ENCODE data around the gene NUP42. TPM values are rescaled to one million over a fixed set of nuclear protein-coding genes. Genes with fewer than 3 reads are reported as not detected.
"Not testable (repeated sequence)": the region's sequence is repeated elsewhere in the genome, so short reads cannot be mapped to it uniquely, and the experiment has no call there.

The NUP42 gene
- total RNA-seq, 4 donors from 2014 or later = 10.0 to 38.6 (median 15.6) TPM

- Histone ChIP-seq H3K27ac (no peak overlapping the region), H3K36me3 (peaks cover 5 to 62% of the 10 kb centered on the region in 2 donors)
Observed at GRCh38 chr7:23196306-23196705, 14.5 kb downstream of the NUP42 start.

GRCh38 chr7:23197745-23198144 lies 15.9 kb downstream of the NUP42 start:
- DNase-seq; intact Hi-C loops (cut with DNase I; ENCODE audit: low total_unique reads): not testable (repeated sequence)
- peaks cover 5 to 63% of the 10 kb centered on the region in 2 donors for H3K36me3 ChIP-seq

More at GRCh38 chr7:23196306-23196705, 14.5 kb downstream of the NUP42 start:
- Histone ChIP-seq H3K4me3 (no peak overlapping the region), H3K4me1 (peaks cover 0 to 9% of the 10 kb centered on the region in 2 donors), H3K9me3 (no peaks in the 10 kb centered on the region), H3K27me3 (no peaks in the 10 kb centered on the region)
- DNase-seq (no peak), ATAC-seq (peak in 1 of 2 donors; percentile 53)
- intact Hi-C loops (cut with DNase I; ENCODE audit: low total_unique reads) (no loop called here), in situ Hi-C loops (cut with MboI; ENCODE audit: low sequenced_read_pairs in 4 of 4) (no loop called here)
- no peak for TF ChIP-seq POLR2A (IDR thresholded peaks at IDR 0.05)

GRCh38 chr7:23200331-23200730 lies 18.5 kb downstream of the NUP42 start:
- peaks cover 0 to 9% of the 10 kb centered on the region in 2 donors for H3K4me1 ChIP-seq
- ATAC-seq = no peak
- intact Hi-C loops (cut with DNase I; ENCODE audit: low total_unique reads) = no loop called here
- H3K27me3 ChIP-seq = no peaks in the 10 kb centered on the region
- TF ChIP-seq POLR2A (IDR thresholded peaks at IDR 0.05) (no peak), CTCF (IDR thresholded peaks at IDR 0.05 in 4 of 5, conservative IDR thresholded peaks at IDR 0.05 in 1 of 5) (no peak)
- peaks cover 5 to 40% of the 10 kb centered on the region in 2 donors for H3K36me3 ChIP-seq
- no peak for DNase-seq
- no peaks in the 10 kb centered on the region for H3K9me3 ChIP-seq
- no peak overlapping the region for H3K27ac ChIP-seq
- no peak overlapping the region for H3K4me3 ChIP-seq
- in situ Hi-C loops (cut with MboI; ENCODE audit: low sequenced_read_pairs in 4 of 4) = no loop called here

More at GRCh38 chr7:23197745-23198144, 15.9 kb downstream of the NUP42 start:
- ATAC-seq; H3K4me3 ChIP-seq; H3K27me3 ChIP-seq; H3K27ac ChIP-seq; in situ Hi-C loops (cut with MboI; ENCODE audit: low sequenced_read_pairs in 4 of 4); H3K4me1 ChIP-seq; H3K9me3 ChIP-seq: not testable (repeated sequence)

GRCh38 chr7:23204241-23204640 lies 22.4 kb downstream of the NUP42 start:
- no peaks in the 10 kb centered on the region for H3K27me3 ChIP-seq
- intact Hi-C loops (cut with DNase I; ENCODE audit: low total_unique reads) = no loop called here

GRCh38 chr7:23205577-23205908 lies 23.7 kb downstream of the NUP42 start:
- H3K27me3 ChIP-seq = no peaks in the 10 kb centered on the region
- peaks cover 5 to 13% of the 10 kb centered on the region in 2 donors for H3K36me3 ChIP-seq
- TF ChIP-seq CTCF (IDR thresholded peaks at IDR 0.05 in 4 of 5, conservative IDR thresholded peaks at IDR 0.05 in 1 of 5) (no peak), POLR2A (IDR thresholded peaks at IDR 0.05) (no peak)
- intact Hi-C loops (cut with DNase I; ENCODE audit: low total_unique reads) = no loop called here
- DNase-seq (no peak), ATAC-seq (no peak)
- H3K27ac ChIP-seq = no peak overlapping the region
- no peaks in the 10 kb centered on the region for H3K9me3 ChIP-seq
- in situ Hi-C loops (cut with MboI; ENCODE audit: low sequenced_read_pairs in 4 of 4) = no loop called here
- H3K4me3 ChIP-seq = peak overlapping the region in 1 of 4 donors; percentile 21
- no peaks in the 10 kb centered on the region for H3K4me1 ChIP-seq

More at GRCh38 chr7:23204241-23204640, 22.4 kb downstream of the NUP42 start:
- in situ Hi-C loops (cut with MboI; ENCODE audit: low sequenced_read_pairs in 4 of 4) = no loop called here
- H3K36me3 ChIP-seq = peaks cover 5 to 26% of the 10 kb centered on the region in 2 donors
- no peak overlapping the region for H3K4me3 ChIP-seq
- H3K27ac ChIP-seq = no peak overlapping the region
- no peaks in the 10 kb centered on the region for H3K9me3 ChIP-seq
- TF ChIP-seq POLR2A (IDR thresholded peaks at IDR 0.05) = no peak
- TF ChIP-seq CTCF (IDR thresholded peaks at IDR 0.05 in 4 of 5, conservative IDR thresholded peaks at IDR 0.05 in 1 of 5) = no peak
- DNase-seq (no peak), ATAC-seq (no peak)
- H3K4me1 ChIP-seq = no peaks in the 10 kb centered on the region
